Hematopoietic multipotent progenitor cell treated with erythropoietin and hydrocortisone succinate and interleukin-3 and kit ligand, for 17 days (in vitro differentiated cells): Measurements from ENCODE around the gene TSPAN32.

Source experiments
- DNase-seq: peaks from one replicate; pipeline ENCODE4 v3.0.0-alpha.2; 2015; ENCODE audit warnings: low spot score

TSPAN32 gene, protein sequence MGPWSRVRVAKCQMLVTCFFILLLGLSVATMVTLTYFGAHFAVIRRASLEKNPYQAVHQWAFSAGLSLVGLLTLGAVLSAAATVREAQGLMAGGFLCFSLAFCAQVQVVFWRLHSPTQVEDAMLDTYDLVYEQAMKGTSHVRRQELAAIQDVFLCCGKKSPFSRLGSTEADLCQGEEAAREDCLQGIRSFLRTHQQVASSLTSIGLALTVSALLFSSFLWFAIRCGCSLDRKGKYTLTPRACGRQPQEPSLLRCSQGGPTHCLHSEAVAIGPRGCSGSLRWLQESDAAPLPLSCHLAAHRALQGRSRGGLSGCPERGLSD

DNA sequence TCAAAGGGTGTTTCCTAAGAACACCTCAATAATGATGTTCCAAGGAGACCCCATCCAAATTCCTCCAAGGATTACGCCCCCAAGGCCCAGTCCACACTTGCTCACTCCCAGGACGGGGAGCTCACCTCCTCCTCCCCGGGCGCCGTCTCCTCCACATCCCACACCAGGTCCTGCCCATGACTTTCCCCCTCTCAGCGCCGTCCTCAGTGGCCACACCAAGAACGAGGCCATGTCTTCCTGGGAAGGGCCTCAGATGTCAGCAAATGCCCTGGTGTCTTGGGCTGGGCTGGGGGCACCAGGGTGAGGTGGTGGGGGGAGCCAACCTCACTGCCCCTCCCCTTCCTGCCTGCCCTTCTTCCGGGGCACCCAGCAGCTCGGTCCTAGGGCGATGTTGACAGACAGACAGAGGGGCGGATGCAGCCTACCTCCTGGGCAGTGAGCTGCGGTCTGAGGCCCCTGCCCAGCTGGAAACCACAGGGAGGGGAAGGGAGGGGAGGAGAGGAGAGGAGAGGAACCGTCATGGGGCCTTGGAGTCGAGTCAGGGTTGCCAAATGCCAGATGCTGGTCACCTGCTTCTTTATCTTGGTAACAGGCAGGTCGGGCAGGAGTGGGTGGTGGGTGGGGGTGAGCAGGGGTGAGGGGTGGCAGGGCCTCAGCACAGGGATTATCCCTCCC is at the start of gene TSPAN32, which contains the start of gene C11orf21:
Gene TSPAN32, plus strand, starts transcription at position 383 of the 675 bp plus-strand sequence. Its CDS starts 137 bp downstream, at position 520.
Gene C11orf21, minus strand, starts transcription at position 288 of the 675 bp plus-strand sequence. Its CDS starts 110 bp downstream, at position 178.
- DNase-seq = peak; percentile 57

DNA sequence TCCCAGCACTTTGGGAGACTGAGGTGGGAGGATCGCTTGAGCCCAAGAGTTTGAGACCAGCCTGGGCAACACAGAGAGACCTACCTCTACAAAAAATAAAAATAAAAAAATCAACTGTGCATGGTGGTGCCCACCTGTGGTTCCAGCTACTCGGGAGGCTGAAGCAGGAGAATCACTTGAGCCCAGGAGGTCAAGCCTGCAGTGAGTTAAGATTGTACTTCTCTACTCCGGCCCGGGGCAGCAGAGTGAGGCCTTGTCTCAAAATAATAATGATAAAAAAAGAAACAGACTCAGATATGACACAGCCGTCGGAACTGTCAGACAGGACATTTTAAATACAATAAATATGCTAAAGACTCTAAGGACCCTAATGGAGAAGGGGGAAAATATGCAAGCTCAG is 49.8 kb upstream of the TSPAN32 start:
- no peak for DNase-seq

DNA sequence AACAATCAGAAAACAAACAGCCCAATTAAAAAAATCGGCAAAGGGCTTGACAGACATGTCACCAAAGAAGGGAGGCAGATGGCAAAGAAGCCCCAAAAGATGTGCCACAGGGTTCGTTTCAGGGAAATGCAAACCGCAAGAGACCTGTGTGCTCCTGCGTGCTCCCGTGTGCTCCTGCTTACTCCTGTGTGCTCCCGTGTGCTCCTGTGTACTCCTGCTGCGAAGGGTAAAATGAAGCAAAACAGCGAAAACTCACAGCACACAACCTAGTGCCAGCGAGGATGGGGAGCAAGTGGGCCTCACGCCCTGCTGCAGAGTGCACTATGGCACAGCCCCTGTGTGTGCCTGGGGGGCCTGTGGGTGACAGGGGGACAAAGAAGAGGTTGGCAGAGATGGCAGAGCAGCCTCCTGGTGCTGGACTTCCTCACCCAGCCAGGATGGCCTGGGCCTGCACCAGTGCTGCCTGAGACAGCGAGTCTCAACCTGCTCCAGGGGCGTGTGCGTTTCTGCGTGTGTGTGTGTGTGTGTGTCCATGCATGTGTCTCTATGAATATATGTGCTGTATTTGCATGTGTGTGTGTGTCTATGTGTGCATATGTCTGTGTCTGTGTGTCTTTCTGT is 45.4 kb upstream of the TSPAN32 start:
- DNase-seq = no peak

DNA sequence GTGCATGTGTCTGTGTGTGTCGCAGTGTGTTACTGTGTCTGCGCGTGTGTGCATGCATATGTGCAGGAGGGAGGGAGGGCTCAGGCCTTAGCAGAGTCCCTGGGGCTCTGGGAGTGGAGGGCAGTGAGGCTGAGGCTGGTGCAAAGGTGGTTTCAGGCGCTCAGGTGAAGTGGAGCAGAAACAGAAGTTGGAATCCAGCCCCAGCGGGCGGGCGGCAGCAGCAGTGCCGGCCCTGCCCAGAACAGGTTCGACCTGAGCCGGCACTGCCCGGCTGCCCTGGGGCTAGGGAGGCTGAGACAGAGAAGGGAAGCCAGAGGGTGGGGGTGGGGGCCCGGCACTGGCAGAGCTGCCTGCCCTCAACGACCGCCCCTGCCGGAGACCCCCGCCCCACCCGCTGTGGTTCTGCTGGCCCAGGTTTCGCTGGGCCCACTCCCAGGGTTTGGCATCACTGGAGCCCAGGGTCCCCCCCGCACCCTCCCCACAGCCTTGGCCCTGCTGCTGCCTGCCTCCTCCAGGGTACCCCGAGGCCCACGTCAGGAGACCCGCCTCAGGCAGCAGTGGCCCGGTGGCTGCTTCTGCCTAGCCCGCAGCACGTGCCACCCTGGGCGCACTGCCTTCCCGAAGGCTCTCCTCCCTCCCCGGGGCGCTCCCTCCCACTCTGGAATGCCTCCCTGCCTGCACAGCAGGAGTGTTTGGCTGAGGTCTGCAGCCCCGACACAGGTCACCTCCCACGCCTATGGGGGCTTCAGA is 44.7 kb upstream of the TSPAN32 start:
- no peak for DNase-seq

DNA sequence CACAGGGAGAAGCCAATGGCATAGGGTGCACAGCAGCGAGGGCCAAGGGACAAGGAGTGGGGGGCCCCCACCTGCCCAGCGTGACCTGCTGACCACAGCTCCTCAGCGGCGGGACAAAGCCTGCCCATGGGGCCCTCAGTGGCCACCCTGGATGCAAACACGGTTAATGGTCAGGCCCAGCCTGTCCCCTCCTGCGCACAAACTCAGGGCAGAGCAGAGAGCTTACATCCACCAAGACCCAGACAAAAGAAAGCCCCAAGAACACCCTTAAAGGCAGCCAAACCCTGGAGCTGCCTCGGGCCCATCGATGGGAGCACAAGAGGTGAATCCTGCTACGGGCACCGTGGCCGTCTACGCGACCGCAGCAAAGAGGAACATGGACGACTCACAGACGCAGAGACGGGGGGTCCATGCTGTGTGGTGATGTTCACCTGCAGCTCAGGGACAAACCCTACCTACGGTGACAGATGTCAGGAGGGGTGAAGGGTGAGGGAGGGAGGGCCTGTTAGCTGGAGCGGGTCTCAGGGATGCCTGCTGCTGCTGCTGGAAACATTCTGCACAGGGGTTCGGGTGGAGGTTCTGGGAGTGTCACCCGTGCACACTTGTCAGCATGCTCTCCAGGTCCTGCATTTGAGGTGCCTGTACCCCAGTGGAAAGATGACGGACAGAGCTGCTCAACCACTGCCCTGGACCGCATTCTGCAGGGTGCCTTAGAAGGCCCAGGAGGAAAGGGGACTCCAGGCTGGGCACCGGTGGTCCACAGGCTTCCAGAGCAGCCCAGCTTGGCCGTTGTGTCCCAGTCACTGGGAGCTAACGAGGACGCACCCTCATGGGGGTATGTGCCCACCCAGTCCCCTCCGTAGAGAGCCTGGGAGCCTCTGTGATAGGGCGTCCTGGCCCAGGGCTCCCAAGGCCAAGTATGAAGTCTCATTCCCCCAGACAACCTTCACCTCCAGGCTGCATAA is 43.0 kb upstream of the TSPAN32 start:
- no peak for DNase-seq

DNA sequence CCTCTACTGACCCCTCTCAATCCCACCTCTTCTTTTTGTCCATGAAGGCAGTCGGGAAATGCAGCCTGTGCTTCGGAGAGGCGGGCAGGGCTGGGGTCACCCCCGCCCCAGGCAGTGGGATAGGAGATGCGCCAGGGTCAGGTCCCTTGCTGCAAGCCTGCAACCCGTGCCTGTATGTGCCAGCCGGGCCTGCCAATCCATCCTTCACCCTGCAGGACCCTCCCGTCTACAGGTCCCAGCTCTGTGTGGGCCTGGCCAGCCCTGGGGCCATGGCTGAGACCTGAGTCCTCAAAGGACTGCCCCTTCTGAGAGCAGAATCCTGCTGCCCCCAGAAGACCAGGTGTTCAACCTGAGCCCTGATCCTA is 42.4 kb upstream of the TSPAN32 start:
- no peak for DNase-seq

DNA sequence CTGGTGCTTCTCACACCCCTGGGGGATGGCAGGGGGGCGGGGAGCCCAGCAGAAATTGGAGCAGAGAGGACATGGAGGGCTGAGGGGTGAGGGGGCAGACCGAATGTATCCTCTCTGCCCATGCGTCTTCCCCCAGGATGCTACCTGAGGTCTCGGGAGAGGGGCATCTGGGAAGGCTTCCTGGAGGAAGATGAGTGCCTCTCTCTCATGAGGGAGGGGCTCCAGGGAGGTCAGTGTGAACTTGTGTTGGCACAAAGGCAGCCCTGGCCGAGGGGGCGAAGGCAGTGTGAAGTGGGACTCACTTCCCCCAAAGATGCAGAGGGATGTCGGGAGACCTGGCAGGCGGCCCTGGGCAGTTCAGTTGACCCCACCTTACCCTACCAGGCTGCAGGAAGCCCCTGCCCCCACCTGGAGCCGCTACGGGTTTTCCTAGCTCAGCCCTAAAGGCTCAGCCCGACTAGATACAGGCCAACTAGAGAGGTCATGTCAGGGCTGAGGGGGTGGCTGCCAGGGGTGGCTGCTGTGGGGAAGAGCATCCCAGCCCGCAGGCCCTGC is 41.8 kb upstream of the TSPAN32 start:
- DNase-seq = no peak

DNA sequence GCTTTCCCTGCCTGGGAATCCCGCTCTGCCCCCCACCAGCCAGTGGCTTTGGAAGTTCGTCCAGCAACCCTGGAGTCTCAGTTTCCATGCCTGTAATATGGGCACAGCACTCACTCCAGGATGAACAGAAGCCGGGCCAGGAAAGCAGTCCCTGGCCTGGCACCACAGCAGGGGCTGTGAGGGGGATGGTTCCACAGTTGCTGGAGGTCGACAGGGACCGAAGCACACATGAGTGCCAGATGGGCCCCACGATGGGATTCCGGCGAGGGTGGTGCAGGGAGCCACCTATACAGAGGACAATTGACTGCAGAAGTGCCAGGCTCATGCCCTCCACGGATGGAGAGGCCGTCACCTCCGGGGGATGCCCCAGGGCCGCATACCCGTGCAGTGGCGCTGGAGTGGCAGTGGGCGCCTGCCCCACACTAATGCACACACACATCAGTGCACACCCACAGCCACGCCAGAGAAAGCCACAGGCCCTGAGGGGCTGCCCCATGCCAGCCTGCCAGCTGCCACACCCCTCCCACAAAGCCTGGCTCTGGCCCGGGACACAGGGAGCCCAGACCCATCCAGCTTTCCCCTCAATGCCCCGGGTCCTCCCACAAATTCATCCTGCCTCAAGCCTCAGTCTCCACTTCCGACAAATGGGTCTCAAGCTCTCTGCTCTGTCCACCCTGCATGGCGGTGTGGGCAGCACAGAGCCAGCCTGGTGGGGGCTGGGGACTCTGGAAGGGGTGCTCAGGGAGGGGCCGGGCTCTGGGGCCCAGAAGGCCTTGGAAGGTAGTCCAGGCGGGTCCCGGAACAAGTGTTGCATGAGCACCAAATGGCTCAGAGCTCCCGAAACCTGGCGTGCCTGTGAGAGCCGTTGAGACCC is 41.1 kb upstream of the TSPAN32 start:
- no peak for DNase-seq

DNA sequence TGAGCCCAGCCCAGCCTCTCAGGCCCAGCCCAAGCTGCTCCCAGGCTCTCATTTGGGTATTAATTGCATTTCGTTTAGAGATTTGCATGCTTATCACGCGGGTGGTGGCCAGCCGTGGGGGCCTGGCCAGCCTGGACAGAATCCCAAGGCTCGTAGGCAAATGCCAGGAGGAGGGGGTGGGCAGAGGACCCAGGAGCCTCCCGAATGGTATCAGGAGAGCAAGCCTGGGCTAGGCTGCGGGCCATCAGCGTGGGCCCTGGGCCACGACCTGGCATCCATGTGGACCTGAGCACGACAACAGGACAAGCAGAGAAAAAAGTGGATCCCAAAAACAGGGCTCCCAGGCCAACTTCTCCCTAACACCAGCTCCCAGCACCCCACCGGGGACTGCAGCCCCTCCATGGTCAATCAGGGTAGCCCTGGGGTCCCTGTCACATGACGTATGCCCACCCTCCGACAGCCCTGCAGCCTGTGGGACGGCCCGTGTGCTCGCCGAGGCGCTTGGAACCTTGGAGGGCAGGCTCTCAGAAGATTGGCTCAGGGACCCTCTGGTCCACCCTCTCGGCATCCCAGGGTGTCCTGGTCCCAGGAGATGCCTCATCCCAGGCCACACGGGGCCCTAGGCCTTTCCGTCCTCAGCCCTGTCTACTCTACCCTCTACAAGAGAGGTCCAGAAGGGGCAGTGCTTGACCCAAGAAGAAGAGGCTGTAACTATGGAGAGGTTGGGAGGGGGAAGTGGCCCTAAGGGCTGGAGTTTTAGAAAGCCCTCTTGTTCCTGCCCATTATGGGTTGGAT is 40.2 kb upstream of the TSPAN32 start:
- no peak for DNase-seq

DNA sequence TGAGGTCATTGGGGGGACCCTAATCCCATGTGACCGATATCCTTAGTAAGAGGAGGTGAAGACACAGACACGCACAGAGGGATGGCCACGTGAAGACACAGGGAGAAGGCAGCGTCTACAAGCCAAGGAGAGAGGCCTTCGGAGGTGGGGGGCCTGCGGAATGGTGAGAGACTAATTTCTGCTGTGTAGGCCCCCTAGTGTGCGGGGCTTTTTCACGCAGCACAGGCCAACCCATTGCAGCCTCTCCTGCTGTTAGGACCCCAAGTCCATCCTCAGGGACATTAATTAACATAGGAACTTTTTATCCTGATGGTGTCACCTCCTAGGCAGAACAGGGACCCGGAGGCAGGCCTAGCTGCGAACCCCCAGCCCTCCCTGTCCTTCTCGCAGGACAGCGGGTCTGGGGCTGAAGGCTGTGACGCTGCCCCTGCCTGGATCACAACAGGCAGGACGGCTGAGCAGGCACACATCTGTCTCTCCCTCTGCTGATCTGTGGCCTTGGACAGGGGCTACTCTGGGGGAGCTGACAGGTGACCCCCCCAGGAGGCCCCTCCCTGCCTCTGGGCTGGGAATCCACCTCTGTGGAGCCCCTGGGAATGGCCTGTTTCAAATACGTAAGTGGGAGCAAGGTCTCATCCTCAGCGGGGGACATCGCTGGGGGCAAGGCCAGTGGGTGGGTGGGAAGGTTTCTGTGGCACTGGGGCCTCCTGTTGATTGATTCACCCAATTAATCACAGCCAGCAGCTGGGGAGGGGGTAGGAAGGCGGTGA is 39.3 kb upstream of the TSPAN32 start:
- DNase-seq = no peak

DNA sequence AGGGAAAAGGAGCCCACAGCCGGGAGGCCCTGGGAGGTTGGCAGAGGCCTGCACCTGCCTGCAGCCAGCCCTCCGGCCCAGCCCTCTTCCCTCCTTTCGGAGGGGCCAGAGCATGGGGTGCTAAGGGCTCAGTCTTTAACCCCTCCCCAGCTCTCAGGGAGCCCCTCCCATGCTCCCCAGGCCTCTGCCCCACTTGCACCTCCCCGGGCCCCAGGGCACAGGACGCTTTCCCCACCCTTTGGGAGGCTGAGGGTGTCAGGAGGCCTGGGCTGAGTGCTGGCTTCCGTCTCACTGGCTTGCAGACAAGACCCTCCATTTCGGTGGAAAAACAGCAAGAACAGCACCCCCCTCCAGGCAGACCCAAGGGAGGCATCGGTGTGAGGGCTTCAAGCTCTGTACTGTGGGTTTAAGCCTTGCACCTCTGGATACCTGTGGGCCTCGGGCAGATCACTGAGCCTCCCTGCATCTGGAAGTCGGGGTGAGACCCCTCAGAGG is 38.7 kb upstream of the TSPAN32 start:
- no peak for DNase-seq

DNA sequence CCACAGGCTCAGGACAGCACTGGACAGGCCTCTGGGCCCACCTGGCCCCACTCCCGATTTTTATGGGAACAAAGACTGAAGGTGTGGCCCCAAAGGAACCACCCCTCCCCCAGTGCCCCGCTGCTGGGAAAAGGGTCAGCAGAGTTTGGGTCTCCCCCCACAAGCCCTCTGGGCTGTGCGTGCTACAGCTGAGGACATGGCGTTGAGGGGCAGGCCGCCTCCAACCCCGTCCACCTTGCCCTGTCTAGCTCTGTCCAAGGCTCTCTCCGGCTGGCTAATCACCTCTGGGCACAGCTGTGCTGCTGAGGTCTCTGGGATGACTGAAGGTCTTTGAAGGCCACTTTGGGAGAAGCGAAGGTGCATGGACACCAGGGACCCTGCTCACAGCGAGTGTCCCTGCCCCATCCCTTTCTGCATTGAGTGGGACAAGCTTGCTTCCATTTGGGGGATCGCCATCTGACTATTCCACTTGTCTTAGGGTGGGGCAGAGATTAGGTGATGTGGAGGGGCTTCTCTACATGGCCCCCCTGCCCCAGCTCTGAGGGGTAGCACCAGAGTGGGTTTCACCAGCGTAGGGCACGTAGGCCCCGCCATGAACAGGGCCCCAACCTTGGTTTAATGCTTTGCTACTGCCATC is 38.0 kb upstream of the TSPAN32 start:
- no peak for DNase-seq

DNA sequence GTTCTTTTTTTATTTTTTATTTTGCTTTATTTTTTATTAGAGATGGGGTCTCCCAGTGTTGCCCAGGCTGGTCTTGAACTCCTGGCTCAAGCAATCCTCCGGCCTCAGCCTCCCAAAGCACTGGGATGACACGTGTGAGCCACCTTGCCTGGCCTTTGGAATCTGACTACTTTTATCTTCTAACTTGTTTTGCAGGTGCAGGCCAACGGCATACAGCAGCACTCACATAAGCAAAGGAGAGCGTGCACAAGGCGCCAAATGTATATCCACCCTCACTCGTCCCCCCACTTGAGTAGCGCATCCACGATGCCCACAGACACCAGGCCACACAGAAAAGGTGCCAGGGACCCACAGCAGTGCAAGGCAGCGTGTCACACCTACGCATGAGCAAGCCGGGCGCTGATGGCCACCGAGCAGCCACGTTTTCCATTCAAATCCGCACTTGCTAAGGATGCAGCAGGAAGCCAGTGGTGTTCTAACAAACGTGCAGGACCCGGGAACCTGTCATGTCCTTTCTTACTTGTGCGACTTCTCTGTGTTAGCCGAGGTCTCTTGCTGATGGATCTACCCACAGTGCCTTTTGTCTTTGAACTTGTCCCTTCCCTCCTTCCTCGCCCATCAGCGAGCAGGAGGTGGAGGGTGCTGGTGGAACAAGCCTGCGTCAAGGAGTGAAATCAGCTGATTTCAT is 37.3 kb upstream of the TSPAN32 start:
- DNase-seq = no peak

DNA sequence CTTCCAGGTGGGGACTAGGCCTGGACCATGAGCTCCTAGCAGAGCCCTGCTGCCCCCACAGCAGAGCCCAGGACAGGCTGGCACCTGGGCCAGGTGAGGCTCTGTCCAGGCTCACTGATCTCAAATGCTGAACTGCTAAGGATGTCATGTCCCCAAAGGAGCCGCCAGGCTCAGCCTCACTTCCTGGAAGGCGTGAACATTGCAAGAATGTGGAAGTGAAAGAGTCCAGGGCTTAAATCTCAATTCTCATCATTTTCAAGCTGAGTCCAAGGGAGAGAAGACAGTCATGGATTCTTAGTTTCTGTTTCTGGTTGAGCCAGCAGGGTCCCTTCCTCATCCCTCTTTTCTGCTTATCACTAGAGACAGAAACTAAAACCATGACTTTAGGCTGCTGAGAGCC is 36.4 kb upstream of the TSPAN32 start:
- no peak for DNase-seq

DNA sequence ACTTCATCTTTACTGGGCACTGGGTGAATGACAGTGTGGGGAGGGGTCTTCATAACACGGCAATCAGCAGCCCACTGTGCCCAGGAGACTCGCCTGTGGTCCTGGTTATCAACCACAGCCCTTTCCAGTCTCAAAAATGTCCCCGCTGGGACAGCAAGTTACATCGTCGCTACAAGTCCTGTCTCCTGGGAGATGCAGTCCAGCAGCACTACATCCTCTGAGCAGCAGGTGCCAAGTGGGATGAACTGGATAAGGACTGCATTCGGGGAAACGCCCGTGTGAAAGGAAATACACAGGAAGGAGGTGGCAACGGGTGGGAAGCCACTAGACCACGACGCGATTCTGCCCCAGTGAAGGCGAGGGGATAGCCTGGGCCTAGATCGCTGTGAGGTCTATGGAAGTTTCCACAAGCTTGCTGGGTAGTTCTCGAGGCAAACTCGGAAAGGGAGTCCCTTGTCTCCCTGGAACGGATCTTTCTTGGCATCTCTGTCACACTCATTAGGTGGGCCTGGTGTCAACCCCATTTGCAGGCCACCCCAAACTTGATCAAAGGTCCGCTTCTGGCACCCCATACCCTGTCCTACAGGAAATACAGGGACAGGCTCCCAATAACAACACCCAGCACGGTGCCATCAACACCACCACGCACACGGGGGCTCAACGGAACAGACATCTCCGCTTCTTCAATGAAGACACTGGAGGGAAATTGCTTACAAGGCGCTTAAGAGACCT is 35.8 kb upstream of the TSPAN32 start:
- DNase-seq = no peak

DNA sequence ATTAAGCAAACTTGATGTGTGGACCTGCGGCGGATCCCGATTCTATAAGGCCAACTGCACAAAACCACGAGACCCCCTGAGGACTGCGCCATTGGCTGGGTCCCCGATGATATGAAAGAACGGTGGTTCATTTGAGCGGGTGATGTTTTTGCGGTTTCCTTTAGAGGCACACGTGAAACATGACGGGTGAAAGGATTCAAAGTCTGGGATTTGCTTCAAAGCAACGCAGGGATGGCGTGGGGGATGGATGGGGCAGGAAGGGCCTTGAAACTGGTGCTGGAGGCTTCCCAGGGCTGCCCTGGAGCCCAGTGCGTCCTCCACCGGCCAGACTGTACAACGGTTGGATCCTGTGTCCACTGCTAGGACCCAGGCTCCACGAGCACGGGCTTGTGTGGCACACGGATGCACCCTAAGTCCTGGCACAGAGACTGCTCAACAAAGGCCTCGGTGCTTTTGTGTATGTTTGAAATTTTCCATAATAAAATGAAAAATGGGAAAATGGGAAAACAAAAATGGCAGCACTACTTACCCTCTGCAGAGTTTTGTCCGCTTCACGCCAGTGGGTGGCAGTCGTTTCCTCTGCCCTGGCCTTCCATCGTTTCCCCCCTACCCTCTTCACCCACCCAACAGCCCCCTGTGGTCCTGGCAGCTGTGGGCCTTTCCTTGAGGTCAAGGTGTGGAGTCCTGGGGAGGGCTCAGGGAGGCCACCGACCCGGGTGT is 35.1 kb upstream of the TSPAN32 start:
- no peak for DNase-seq
